HG03280 (cell line): ENCODE results near the gene SH3BGRL3.
"Not testable (repeated sequence)": the region's sequence is repeated elsewhere in the genome, so short reads cannot be mapped to it uniquely, and the experiment has no call there.

Experiments
- ATAC-seq: cut with Tn5 transposase; IDR thresholded peaks from one replicate; pipeline ENCODE4 v1.9.1; 2021; ENCODE audit warnings: mild to moderate bottlenecking, moderate library complexity; ENCODE audit not compliant: unreplicated experiment

Gene SH3BGRL3

DNA sequence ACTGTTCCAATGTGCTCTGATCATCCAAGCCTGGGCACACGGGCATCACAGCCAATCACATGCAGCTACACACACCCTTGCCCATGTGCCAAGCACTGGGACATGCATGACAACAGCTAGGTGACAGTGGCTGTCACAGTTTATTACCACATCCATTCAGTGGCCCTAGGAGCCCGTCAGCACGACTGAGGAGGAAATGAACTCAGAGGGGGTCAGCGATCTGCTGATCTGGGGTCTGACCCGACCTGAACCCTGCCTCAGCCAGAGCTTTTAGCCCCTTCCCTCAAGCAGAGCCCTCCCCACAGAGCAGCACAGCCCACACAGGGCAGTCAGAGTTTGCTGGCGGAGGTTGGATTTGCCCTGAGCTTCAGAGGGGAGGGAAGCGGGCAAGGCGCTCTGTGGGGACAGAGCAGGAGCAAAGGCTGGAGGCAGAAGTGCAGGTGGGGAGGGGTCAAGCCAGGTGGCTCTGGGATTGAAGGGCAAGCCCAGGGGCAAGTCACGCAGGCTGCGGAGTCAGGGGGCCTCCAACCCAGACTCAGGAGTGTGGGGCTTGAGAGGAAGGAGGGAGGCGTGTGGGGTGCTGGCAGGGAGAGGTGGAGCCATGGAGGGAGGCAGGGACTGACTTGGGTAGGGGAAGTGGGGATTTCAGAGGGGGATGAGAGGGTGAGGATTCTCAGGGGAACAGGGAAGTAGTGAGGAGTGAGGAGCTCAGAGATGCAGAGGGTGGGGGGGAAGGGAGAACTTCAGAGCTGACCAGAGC lies 10.4 kb downstream of the SH3BGRL3 start:
- no peak for ATAC-seq

GRCh38 chr1:26290882-26291261 lies 11.0 kb downstream of the SH3BGRL3 start:
- ATAC-seq: no peak

DNA sequence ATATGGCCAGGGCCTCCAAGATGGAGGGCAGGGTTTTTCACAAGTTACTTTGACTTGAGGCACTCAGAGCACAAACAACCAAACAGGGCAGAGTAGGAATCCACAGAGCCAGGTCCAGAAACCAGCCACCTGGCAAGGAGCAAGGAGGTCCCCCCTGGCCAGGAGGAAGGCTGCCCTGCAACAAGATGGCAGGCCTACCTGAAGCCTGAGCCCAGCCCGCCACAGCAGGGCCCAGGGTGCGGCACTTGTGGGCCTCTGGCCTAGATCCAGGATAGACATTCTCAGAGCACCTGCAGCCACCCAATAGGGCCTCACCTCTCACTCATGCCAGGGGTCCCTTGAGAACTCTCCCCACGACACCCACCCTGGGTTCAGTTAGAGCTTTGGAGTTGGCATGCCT lies 11.5 kb downstream of the SH3BGRL3 start:
- ATAC-seq: no peak

DNA sequence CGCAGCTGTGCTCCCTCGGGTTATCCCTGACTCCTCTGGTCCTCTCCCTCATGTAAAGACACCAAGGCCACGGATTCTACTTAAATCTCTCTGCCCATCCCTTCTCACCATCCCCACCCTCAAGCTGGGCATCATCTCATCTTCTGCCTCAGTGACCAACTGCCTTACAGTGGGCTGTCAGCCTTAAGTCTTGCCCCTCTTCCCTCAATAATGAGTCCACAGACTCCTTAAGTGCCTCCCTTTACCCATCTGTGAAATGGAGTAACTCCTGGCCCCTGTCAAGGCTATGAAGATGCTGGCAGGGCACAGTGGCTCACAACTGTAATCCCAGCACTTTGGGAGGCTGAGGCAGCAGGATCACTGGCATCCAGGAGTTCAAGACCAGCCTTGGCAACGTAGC lies 12.1 kb downstream of the SH3BGRL3 start:
- ATAC-seq: no peak

- ATAC-seq: not testable (repeated sequence)
These were observed 12.8 kb downstream of the SH3BGRL3 start for GRCh38 chr1:26292735-26293134.

DNA sequence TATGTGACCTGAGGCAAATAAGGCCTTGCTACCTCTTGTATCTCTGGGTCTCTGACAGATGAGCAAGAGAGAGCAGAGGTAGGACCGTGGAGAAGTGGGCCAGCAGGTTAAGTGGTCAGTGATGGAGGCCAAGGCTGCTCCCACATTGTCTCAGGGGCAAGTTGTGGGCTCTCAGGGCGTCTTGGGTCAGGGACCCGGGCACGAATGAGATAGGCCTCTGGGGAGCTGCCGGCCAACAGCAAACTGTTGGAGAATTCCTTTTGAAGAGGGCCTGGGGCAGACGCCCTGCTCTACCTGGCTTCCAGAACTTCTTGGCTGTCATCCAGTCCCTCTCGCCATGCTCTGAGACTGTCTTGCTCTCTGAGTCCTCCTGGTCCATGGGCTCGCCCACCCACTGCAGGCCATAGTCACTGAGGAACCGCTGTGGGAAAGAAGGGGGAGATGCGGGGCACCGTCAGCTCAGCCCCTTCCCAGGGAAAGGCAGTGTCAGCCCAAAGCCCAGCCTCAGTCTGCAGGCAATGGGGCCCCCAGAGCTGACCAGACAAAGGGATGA lies 14.1 kb downstream of the SH3BGRL3 start:
- ATAC-seq: no peak

DNA sequence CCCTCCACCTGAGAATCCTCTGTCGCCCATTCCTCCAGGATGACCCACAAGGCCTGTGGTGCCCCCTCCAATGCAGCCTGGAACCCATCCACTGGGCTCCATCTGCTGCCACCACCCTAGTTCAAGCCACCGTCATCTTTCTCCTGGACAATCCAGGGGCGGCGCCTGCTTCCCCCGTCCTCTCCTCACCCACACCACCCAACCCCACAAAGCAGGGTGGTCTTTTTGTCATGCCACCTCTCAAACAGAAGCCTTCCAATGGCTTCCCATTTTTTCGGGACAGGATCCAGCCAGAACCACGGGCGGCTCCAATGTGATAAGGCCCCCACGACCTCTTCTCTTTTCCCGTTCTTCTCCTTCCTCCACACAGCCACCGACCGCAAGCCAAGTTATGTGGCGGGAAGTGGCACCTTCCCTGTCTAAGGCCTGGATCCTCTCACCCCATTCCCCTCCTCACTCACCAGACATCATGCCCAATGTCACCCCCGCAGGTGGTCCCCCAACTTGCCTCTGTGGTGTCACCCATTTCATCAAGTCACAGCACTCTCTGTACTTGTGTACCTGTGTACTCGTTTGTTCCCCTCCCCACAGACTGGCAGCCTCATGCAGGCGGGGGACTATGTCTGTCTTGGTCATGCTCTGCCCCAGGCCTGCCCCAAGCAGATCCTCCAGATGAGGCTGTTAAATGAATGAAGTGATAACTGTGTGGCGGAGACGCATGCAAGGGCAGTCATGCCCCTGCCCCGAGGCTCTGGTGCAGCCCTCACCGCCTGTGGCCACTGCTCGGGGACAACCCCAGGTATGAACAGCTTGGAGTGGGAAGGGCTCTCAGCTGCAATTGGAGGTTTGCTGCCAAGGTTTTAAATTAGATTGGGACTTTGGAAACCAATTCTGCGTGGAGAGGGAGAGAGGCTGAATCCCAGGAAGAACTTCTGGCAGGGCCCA lies 15.6 kb downstream of the SH3BGRL3 start:
- no peak for ATAC-seq

DNA sequence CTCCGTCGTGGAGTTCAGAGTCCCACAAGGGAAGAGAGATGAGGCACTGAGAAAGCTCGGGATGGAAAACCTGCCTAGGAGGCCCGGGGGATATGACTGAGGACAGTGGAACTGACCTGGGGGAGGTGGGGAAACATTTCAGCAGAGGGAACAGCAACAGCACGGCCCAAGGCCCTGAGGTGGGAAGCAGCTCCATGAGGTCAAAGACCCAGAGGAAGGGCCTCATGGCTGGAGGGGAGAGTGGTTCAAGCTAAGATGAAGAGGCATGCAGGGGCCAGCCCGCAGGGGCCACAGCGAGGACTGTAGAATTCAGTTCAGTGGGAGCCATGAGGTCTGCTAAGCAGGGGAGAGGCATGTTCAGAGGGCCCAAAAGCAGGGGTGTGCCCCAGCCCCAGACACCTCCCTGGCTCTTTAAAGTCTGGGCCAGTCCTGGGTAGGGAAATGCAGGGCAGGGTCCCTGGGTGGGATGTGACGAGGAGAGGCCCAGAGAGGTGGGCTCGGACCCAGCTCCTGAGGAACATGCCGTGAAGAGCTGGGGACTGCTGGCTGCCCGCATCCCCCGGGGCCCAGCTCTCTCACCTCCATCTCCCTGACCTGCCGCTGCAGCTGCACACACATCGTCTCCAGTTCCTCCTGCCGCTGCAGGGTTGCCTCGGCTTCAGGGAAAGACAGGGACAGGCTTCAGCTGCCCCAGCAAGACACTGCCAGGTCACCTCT lies 16.6 kb downstream of the SH3BGRL3 start:
- no peak for ATAC-seq

DNA sequence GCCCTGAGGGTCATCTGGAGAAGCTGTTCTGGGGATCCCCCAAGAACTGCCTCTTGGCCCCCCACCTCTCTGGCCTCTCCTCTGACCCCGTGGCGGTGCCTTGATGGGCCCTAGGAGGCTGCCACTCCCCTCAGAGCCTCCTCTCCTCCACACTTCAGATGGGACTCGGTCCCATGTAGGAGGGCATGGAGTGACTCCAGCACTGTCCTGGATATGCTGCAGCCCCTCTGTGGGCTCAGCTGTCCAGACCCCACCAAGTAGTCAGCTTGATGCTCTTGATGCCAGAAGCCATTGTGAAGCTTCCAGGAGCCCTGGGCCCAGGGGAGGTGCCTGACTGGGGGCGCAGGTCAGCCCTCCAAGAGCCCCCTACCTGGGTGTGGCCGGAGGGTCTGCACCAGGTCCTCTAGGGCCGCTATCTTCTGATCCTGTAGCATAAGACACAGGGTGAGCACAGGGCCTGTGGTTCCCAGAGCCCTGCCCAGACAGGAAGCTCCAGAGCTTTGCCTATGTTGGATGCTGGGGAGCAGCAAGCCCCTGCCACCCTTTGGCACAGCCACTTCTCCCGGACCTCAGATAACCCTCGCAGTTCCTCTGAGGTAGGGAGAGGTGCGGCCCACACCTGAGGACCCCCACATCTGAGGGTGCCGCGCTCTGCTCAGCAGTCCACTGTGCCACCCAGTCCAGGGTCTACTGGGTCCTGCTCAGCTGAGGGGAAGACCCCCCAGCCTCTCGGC lies 17.3 kb downstream of the SH3BGRL3 start:
- ATAC-seq: no peak

GRCh38 chr1:26297791-26298124 lies 17.9 kb downstream of the SH3BGRL3 start:
- ATAC-seq: no peak

DNA sequence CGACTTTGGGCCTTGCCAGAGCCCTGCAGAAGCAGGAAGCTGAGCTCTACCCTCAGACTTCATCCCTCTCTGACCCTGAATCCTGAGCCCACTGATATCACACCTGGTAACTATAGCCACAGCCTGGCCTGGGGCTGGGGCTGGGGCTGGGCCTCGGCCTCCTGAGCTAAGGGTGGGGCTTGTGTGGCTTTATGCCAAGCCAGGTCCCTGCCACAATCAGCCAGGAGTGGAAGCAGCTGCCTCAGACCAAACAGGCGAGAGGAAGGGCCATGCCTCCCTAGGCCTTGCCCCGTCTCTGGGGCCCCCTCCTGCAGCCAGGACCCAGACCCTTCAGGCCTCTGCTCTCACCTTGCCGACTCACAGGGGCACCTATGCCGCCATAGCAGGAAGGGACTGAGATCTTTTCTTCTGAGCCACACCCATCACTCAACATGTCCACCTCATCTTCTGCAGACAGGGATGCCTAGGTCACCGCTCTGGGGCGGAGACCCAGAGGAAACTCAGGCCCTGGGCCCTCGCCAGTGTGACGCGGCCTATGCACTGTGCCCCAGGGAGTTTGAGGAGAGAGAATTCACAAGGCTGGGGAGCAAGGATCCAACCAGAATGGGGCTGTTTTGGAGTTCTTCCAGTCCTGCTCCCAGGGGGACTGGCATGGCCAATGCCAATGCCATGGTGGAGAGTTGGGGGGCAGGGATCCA lies 20.8 kb downstream of the SH3BGRL3 start:
- ATAC-seq: no peak

- ATAC-seq: no peak
These were observed 23.0 kb downstream of the SH3BGRL3 start for GRCh38 chr1:26302733-26303405.

DNA sequence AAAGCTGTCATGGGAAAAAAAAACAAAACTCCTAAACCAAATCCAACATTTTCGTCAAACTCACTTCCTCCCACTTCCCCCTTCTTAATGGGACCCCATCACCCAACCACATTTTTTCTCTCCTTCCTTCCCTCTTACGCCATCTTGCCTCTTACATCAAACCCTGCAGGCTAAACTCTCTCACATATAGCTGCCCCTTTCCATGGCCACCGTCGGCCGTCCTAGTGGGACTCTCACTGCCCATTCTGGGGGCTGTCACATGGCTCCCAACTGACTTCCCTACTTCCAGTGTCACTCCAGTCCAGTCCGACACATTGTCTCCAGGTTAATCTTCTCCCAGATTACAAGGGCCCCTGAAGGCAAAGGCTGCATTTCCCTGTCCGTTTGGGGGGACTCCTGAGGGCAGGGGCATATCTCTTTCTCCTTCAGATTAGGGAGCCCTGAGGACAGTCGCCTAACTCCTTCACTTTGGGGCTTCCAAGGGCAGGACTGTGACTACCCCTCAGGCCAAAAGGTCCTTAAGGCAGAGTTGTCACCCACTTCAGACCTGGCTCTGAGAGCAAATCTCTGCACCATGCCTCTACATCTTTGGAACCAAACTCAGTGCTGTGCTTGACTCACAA lies 25.9 kb downstream of the SH3BGRL3 start:
- ATAC-seq: peak; percentile 7

GRCh38 chr1:26306290-26307229 lies 26.7 kb downstream of the SH3BGRL3 start, which contains the start of gene UBXN11:
UBXN11 (minus strand) TSS chr1:26306636; CDS start chr1:26302883, 3,753 bp downstream.
- ATAC-seq: peak; percentile 97

GRCh38 chr1:26307363-26307781 lies 27.5 kb downstream of the SH3BGRL3 start:
- ATAC-seq: no peak

DNA sequence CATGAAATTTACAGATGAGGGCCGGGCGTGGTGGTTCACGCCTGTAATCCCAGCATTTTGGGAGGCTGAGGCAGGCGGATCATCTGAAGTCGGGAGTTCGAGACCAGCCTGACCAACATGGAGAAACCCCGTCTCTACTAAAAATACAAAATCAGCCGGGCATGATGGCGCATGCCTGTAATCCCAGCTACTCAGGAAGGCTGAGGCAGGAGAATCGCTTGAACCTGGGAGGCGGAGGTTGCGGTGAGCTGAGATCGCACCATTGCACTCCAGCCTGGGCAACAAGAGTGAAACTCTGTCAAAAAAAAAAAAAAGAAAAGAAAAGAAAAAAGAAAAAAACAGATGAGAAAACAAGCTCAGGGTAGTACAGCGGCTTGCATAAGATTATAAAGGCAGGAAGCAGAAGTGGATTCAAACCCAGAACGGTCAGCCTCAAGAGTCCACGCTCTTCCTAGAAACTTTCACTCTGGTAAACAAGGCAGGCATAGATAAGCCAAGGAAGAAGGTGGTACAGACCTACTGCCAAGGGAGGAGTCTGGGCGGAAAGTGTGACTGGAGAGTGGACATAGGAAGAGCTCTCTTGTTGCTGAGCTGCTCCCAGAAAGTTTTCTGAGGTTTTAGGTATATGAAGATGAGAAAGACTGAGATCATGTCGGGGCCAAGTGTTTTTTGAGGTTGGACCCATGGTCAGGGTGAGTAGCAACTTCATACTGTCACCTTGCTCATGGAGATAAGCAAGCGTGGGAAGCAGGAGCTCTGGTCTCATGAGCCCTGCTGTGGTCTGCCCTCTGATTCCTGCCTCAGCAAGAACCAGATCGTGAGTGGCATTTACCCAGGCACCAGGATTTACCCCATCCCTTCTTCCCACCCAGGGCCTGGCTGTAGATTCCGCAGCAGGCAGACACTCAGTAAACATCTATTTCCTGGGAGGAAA lies 28.3 kb downstream of the SH3BGRL3 start:
- ATAC-seq: not testable (repeated sequence)

- no peak for ATAC-seq
These were observed 34.6 kb downstream of the SH3BGRL3 start for GRCh38 chr1:26314501-26314900.
